ENCODE results near the gene PCYT2. TPM values are rescaled to one million over a fixed set of nuclear protein-coding genes. Genes with fewer than 3 reads are reported as not detected.
A peak's percentile ranks its signal among the peaks of the same experiment; 100 is the strongest.

The PCYT2 gene
- total RNA-seq, 4 donors from 2014 or later = 18.6 to 38.5 (median 34.6) TPM

DNA sequence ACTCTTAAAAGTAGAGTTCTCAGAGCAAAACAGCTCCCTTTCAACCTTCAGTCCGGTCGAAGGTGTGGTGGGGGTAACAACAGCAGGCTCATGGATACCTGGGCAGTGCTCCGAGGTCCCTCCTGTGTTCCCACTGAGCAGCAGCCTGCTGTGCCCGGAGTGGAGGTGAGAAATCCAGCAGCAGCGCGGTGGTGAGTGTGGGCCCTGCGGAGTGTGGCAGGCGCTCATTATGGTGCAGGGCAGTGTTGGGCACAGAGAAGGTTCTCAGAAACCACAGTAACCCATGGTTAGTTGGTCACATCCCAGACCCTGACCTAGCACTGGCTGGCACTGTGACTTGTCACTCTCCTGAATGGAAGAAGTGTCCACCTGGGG, 45.9 kb downstream of the PCYT2 start:
- intact Hi-C loops (cut with DNase I) = no loop called here
- 87 to 90% methylated on average over 7 of the region's 8 CpGs for WGBS, 2 donors

DNA sequence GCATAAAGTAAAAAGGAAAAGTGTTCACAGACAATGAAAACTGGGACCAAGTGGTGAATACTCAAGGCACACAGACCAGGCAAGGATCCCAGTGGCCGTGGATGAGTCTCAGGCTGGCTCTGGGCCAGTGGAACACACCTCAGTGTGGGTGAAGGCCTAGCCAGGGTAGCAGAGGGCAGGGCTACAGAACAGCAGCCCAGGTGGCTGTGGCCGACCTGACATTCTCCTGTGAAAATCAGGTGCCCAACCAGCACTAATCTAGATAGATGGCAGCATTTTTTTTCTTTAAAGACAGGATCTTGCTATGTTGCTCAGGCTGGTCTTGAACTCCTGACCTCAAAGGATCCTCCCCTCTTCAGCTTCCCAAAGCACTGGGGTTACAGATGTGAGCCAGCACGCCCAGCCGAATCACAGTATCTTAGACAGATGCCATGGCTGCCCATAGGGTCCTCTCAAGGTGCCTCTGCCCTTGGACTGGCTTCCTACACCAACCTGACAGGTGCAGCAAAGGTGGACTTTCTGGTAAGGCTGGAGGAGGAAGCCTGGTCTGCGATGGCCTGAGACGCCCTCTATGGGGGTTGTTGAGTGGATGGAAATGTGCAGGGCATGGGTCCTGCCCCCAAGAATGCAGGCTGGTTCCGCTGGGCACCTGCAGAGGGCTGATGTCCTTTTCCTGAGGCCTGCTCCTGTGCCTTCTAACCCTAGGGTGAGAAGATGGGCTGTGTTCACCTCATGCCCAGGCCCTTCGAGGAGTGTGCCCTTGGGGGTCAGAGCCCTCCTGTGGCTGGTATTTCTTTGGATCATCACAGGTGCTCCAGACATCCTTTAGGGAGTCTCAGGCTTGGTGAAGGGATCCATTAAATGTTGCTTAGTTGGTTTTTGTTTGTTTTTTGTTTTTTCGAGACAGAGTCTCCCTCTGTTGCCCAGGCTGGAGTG, 47.1 kb downstream of the PCYT2 start:
- H3K4me3 ChIP-seq = no peak overlapping the region
- H3K27me3 ChIP-seq = no peaks in the 10 kb centered on the region
- peaks cover 36 to 85% (median 46%) of the 10 kb centered on the region in 3 donors for H3K4me1 ChIP-seq
- no peaks in the 10 kb centered on the region for H3K9me3 ChIP-seq
- H3K36me3 ChIP-seq = peaks cover 11 to 44% (median 16%) of the 10 kb centered on the region in 3 donors
- DNase-seq = no peak
- H3K27ac ChIP-seq = peak overlapping the region in 3 of 4 donors; percentile 11 to 57 (median 45)
- TF ChIP-seq, protein P1, sequence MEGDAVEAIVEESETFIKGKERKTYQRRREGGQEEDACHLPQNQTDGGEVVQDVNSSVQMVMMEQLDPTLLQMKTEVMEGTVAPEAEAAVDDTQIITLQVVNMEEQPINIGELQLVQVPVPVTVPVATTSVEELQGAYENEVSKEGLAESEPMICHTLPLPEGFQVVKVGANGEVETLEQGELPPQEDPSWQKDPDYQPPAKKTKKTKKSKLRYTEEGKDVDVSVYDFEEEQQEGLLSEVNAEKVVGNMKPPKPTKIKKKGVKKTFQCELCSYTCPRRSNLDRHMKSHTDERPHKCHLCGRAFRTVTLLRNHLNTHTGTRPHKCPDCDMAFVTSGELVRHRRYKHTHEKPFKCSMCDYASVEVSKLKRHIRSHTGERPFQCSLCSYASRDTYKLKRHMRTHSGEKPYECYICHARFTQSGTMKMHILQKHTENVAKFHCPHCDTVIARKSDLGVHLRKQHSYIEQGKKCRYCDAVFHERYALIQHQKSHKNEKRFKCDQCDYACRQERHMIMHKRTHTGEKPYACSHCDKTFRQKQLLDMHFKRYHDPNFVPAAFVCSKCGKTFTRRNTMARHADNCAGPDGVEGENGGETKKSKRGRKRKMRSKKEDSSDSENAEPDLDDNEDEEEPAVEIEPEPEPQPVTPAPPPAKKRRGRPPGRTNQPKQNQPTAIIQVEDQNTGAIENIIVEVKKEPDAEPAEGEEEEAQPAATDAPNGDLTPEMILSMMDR (IDR thresholded peaks at IDR 0.05) = no peak
- TF ChIP-seq POLR2A (IDR thresholded peaks at IDR 0.05) = no peak
- 54 to 77% methylated on average over 2 to 4 of the region's 9 CpGs for WGBS, 2 donors
- intact Hi-C loops (cut with DNase I) = no loop called here

More for the DNA sequence above, 45.9 kb downstream of the PCYT2 start:
- DNase-seq = no peak
- Histone ChIP-seq H3K27ac (peak overlapping the region in 3 of 4 donors; percentile 7 to 99 (median 95)), H3K27me3 (no peaks in the 10 kb centered on the region), H3K4me3 (no peak overlapping the region), H3K4me1 (peaks cover 42 to 89% (median 53%) of the 10 kb centered on the region in 3 donors), H3K9me3 (no peaks in the 10 kb centered on the region), H3K36me3 (peaks cover 11 to 53% (median 22%) of the 10 kb centered on the region in 3 donors)
- TF ChIP-seq, protein P1 (IDR thresholded peaks at IDR 0.05) = no peak
- TF ChIP-seq POLR2A (IDR thresholded peaks at IDR 0.05) = no peak

DNA sequence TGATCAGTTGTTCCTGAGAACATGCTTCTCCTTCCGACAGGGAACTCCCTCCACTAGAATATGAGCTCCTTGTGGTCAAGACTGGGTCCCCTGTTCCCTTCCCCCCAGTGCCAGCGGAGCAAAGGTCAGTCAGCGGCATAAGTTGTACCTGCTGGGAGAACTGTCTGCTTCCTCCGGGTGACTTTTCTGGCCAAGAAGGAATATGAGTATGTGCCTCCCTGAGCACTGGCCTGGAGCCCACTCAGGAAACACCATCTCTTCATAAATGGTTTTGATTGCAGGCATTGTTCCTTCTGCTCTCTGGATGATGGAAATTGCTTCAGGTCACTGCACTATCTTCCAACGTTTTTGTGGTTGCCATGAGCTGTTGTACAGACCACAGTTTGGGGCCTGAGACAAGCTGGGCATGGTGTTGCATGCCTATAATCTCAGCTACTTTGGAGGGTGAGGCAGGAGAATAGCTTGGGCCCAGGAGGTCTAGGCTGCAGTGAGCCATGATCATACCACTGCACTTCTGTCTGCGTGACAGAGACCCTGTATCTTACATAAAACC, 48.0 kb downstream of the PCYT2 start:
- intact Hi-C loops (cut with DNase I) = no loop called here
- no peaks in the 10 kb centered on the region for H3K9me3 ChIP-seq
- no peak for DNase-seq
- H3K36me3 ChIP-seq = peaks cover 2 to 44% (median 7%) of the 10 kb centered on the region in 3 donors
- no peak overlapping the region for H3K4me3 ChIP-seq
- H3K27ac ChIP-seq = peak overlapping the region in 2 of 4 donors; percentile 45 to 57
- no peaks in the 10 kb centered on the region for H3K27me3 ChIP-seq
- 64 to 78% methylated on average over 6 of the region's 6 CpGs for WGBS, 2 donors
- TF ChIP-seq, protein P1 (IDR thresholded peaks at IDR 0.05) = no peak
- TF ChIP-seq POLR2A (IDR thresholded peaks at IDR 0.05) = no peak
- peaks cover 41 to 85% (median 46%) of the 10 kb centered on the region in 3 donors for H3K4me1 ChIP-seq

DNA sequence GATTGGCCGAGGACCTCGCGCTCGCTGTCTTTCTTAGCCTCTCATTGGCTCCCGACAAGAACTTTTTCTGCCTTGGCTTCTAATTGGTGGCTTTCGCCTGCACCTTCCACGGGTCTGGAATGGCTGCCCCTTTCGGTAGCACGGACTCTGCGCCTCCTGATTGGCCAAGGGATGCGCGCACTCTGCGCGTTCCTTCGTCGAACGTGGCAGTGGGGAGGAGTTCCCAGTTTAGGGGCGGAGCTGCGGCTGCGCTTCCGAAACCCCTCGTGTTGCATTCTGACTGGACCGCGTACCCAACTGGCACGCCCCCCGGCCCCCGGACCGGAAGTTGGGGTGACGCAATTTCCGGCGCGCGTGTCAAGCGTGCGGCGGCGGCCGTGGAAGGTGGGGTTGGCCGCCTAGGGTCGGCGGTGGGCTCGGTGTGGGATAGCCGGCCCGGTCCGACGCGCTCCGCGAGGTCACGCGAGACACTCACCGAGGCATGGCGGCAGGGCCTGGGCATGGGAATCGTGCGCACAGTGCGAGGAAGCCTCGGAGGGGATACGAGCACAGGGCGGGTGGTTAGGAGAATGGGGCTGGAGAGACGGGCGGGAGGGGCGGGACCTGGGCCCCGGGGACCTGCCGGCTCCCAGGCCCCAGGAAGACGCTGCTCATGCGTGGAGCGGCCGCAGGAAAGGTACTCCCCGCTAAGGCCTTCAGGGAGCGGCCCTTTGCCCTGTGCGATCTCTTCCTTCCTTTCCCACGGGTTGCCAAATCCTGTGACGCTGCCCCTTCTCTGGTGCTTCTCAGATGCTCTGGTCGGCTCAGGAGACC, 50.2 kb downstream of the PCYT2 start:
- Histone ChIP-seq H3K4me3 (peak overlapping the region; percentile 73 to 97 (median 91)), H3K4me1 (peaks cover 31 to 85% (median 46%) of the 10 kb centered on the region in 3 donors), H3K9me3 (no peaks in the 10 kb centered on the region), H3K36me3 (peaks cover 0 to 52% (median 0%) of the 10 kb centered on the region in 3 donors), H3K27ac (peak overlapping the region; percentile 96 to 100 (median 99)), H3K27me3 (no peaks in the 10 kb centered on the region)
- DNase-seq = peak; percentile 96
- 0% methylated on average over 29 of the region's 74 CpGs; no CpG with 5 or more reads in 1 of the 2 donors for WGBS, 2 donors
- intact Hi-C loops (cut with DNase I) = no loop called here
- TF ChIP-seq POLR2A (IDR thresholded peaks at IDR 0.05) = peak in 3 of 4 donors; percentile 92 to 99 (median 99)
- TF ChIP-seq, protein P1 (IDR thresholded peaks at IDR 0.05) = peak in 1 of 6 experiments; percentile 4
